Body of pancreas (tissue), 4 donors: ENCODE data around the gene TNFSF10. TPM values are rescaled to one million over a fixed set of nuclear protein-coding genes. Genes with fewer than 3 reads are reported as not detected.
"Not testable (repeated sequence)": the region's sequence is repeated elsewhere in the genome, so short reads cannot be mapped to it uniquely, and the experiment has no call there.

Experiments
- ATAC-seq: fragments of 150-250 bp; one replicate; pipeline ENCODE4 v1.9.1; 2016
- DNase-seq, 4 donors: peaks; one replicate each; pipeline ENCODE4 v3.0.0-alpha.2; 2019
- H3K27ac ChIP-seq, 4 donors: fragments of 200-600 bp; sonication (generic); 1 replicate in 3 of 4; 2 replicates in 1 of 4; pipeline versions ENCODE4 v1.5.1 to v1.6.1; 2016 to 2019; ENCODE audit warnings: mild to moderate bottlenecking in 1 of 4, mixed read lengths in 1 of 4, moderate library complexity in 1 of 4
- H3K27me3 ChIP-seq, 2 donors: fragments of 200-600 bp; sonication (generic); one replicate each; pipeline ENCODE4 v1.6.0; 2016; ENCODE audit warnings: mild to moderate bottlenecking in 1 of 2
- H3K36me3 ChIP-seq, 2 donors: fragments of 200-600 bp; sonication (generic); replicated peaks in 1 of 2; 2 replicates each; pipeline ENCODE4 v1.5.1; 2016; ENCODE audit warnings: low read depth in 2 of 2; ENCODE audit not compliant: insufficient read depth in 1 of 2
- H3K4me1 ChIP-seq: fragments of 200-600 bp; sonication (generic); one replicate; pipeline ENCODE4 v1.6.0; 2016
- H3K4me3 ChIP-seq, 2 donors: fragments of 200-600 bp; sonication (generic); 1 replicate in 1 of 2; 2 replicates in 1 of 2; pipeline ENCODE4 v1.5.1; 2016 to 2019
- H3K9me3 ChIP-seq, 3 donors: fragments of 200-600 bp; sonication (generic); 1 replicate in 2 of 3; 2 replicates in 1 of 3; pipeline ENCODE4 v1.5.1; 2016
- CTCF ChIP-seq, 7 experiments: fragments of 450-650 bp in 4 of 7; fragments of 200-600 bp in 3 of 7; sonication (generic) in 3 of 7; IDR thresholded peaks; one replicate each; pipeline ENCODE4 v1.5.1; 2016 to 2019; ENCODE audit warnings: antibody characterized with exemption in 7 of 7
- POLR2A ChIP-seq, 3 donors: fragments of 450-650 bp; IDR thresholded peaks; one replicate each; pipeline ENCODE4 v1.6.1; 2016; ENCODE audit warnings: antibody characterized with exemption in 3 of 3, mild to moderate bottlenecking in 2 of 3
- WGBS, 2 donors: methylation state at CpG; one replicate each; pipeline ENCODE4 v1.1.5; 2017; 5-methylcytosine and 5-hydroxymethylcytosine counted together
- intact Hi-C: fragments of 100-400 bp; cut with DNase I; formaldehyde crosslinking; loops from one replicate; pipeline ENCODE4 v1.15.1; 2023
- total RNA-seq, 2 donors: library from RNA; depleted of rRNA; stranded (reverse); fragments of >200 nt; gene quantifications; one replicate each; pipeline ENCODE4 v1.1.0, GENCODE V29; 2016

Gene TNFSF10
- total RNA-seq, 2 donors from 2014 or later = 27.5 to 40.9 TPM

GRCh38 chr3:172501540-172501939 lies 21.7 kb downstream of the TNFSF10 start:
- Histone ChIP-seq H3K4me3 (no peak overlapping the region), H3K36me3 (peaks cover 1 to 7% of the 10 kb centered on the region in 2 donors), H3K4me1 (no peaks in the 10 kb centered on the region), H3K9me3 (no peaks in the 10 kb centered on the region), H3K27ac (no peak overlapping the region), H3K27me3 (no peaks in the 10 kb centered on the region)
- intact Hi-C loops = no loop called here
- no peak for TF ChIP-seq POLR2A (IDR thresholded peaks at IDR 0.05)
- no peak for TF ChIP-seq CTCF (IDR thresholded peaks at IDR 0.05)
- no peak for DNase-seq
- ATAC-seq = no peak

- intact Hi-C loops, H3K27me3 ChIP-seq, H3K4me1 ChIP-seq, H3K4me3 ChIP-seq, H3K36me3 ChIP-seq, H3K9me3 ChIP-seq, H3K27ac ChIP-seq: not testable (repeated sequence)
- peak; percentile 75 for ATAC-seq
- WGBS, 2 donors = 10 to 15% methylated on average over 4 of the region's 4 CpGs
- peak; percentile 72 to 87 (median 83) for DNase-seq
- TF ChIP-seq CTCF (IDR thresholded peaks at IDR 0.05) = peak; percentile 56 to 91 (median 86)
Observed at GRCh38 chr3:172490198-172490669, 33.0 kb downstream of the TNFSF10 start.

GRCh38 chr3:172478116-172478515 lies 45.1 kb downstream of the TNFSF10 start:
- TF ChIP-seq CTCF (IDR thresholded peaks at IDR 0.05) = no peak
- TF ChIP-seq POLR2A (IDR thresholded peaks at IDR 0.05) = no peak
- WGBS, 2 donors = 22 to 24% methylated on average over 1 of the region's 1 CpG
- intact Hi-C loops = no loop called here

GRCh38 chr3:172476347-172476746 lies 46.9 kb downstream of the TNFSF10 start:
- DNase-seq = no peak
- no peak for ATAC-seq
- no peak for TF ChIP-seq POLR2A (IDR thresholded peaks at IDR 0.05)
- TF ChIP-seq CTCF (IDR thresholded peaks at IDR 0.05) = no peak
- Histone ChIP-seq H3K9me3 (no peaks in the 10 kb centered on the region), H3K4me3 (no peak overlapping the region), H3K27ac (no peak overlapping the region), H3K36me3 (no peaks in the 10 kb centered on the region), H3K4me1 (no peaks in the 10 kb centered on the region), H3K27me3 (no peaks in the 10 kb centered on the region)
- intact Hi-C loops = no loop called here
- WGBS, 2 donors = 71 to 89% methylated on average over 4 to 5 of the region's 5 CpGs

More at GRCh38 chr3:172478116-172478515, 45.1 kb downstream of the TNFSF10 start:
- no peaks in the 10 kb centered on the region for H3K27me3 ChIP-seq
- H3K36me3 ChIP-seq = no peaks in the 10 kb centered on the region
- no peaks in the 10 kb centered on the region for H3K4me1 ChIP-seq
- no peak for ATAC-seq
- DNase-seq = no peak
- H3K9me3 ChIP-seq = no peaks in the 10 kb centered on the region
- H3K4me3 ChIP-seq = no peak overlapping the region
- H3K27ac ChIP-seq = no peak overlapping the region

- Histone ChIP-seq H3K36me3 (no peaks in the 10 kb centered on the region), H3K4me3 (no peak overlapping the region), H3K9me3 (no peaks in the 10 kb centered on the region), H3K4me1 (no peaks in the 10 kb centered on the region), H3K27me3 (no peaks in the 10 kb centered on the region), H3K27ac (no peak overlapping the region)
- ATAC-seq (no peak), DNase-seq (no peak)
- TF ChIP-seq POLR2A (IDR thresholded peaks at IDR 0.05) = no peak
- TF ChIP-seq CTCF (IDR thresholded peaks at IDR 0.05) = no peak
- WGBS, 2 donors = 81 to 92% methylated on average over 5 of the region's 5 CpGs
- intact Hi-C loops = no loop called here
Observed at GRCh38 chr3:172475703-172476102, 47.5 kb downstream of the TNFSF10 start.
